Smooth muscle cell of the brain vasculature (primary cell): Measurements from ENCODE around the gene MXI1.

Experiments used
- DNase-seq: peaks from one replicate; pipeline ENCODE4 v3.0.0-alpha.2; 2012; ENCODE audit warnings: low read depth, low spot score

The MXI1 gene

GRCh38 chr10:110274647-110275046 is 67.2 kb downstream of the MXI1 start:
- DNase-seq: no peak

- no peak for DNase-seq
Observed at GRCh38 chr10:110275128-110275729, 67.8 kb downstream of the MXI1 start.

- DNase-seq: no peak
Observed at GRCh38 chr10:110276603-110277002, 69.2 kb downstream of the MXI1 start.

DNA sequence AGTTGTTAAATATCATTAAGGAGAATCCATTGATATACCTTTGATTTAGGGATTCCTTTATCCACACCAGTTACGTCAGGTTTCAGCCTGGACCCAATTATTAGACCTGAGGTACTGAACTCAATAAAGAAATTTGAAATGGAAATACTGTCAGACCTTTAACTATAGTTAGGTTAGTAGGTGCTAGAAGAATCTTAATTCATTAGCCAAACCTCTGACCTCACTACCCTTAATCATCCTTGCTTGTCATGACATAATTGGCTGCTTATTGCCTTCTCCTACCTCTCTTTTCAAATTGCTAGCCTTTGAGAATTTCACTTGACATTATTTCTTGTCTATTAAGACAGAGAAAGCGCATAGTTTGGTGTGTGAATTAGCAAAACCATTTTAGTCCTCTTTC is 70.2 kb downstream of the MXI1 start:
- DNase-seq: no peak

DNA sequence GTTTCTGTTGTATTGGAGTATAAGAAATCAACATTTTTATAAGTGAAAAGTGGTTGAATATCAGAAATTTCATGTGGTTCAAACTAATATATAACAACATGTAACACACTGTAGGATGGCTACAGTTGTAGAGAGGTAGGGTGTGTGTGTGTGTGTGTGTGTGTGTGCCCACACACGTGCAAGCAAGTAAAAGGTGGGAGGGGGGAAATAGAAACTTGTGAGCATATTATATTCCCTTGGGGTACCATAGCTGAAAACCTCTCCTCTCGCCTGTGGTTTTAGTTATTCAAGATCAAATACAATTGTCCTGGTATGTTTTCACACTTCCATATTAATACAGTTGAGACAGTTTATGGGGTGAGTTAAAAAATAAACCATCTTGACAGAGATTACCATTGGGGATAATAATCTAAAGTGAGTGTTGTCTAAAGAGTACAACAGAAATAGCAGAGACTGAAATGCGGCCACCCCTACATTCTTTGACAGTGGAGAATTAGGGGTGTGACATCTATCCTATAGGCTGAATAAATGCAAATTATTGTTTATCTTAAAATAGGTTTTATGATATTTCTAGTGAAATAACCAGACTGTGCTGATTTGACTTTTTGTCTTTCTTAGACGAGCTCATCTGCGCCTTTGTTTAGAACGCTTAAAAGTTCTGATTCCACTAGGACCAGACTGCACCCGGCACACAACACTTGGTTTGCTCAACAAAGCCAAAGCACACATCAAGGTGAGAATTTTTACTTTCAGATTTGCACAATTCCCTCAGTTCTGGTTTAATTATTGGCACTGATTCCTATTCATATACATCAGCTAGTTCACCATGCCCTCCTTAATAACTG is 71.4 kb downstream of the MXI1 start:
- DNase-seq: no peak

- DNase-seq: no peak
Observed at GRCh38 chr10:110279407-110279986, 72.1 kb downstream of the MXI1 start.

DNA sequence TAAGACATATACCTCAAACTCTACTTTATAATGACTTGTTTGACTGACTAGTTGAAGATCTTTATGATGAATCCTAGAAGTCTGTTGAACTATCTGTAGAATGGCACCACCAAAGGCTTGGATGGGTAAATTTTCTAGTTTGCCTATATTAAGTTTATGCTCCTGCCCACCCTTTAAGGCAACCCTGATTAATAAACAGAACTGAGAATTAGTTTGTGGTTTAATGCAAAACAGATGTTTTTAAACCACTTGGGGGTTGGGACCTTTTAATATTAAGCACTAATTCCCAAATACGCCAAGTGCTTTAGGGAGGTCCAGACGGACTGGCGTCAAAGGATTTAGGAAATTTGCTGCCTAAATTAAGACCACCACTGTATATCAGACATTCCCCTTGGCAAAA is 76.9 kb downstream of the MXI1 start:
- DNase-seq: no peak

GRCh38 chr10:110285501-110285900 is 78.1 kb downstream of the MXI1 start:
- DNase-seq: no peak

GRCh38 chr10:110286841-110287240 is 79.4 kb downstream of the MXI1 start:
- no peak for DNase-seq

DNA sequence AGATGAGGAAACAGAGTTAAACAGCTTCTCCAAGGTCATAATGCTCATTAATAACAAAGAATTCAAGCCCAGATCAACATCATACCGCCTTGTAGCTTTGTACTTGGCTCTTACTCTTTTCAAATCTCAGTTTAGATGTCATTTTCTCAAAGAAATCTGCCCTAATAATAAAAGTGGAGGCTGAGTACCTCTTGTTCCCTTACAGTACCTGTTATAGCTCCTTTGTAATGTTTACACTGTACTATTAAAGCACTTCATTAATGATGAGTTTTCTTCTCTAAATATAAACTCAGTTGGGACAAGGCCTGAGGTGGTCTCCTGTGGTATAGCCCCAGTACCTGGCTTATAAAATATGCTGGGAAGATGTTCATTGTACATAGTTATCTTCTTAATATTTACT is 89.6 kb downstream of the MXI1 start:
- no peak for DNase-seq

GRCh38 chr10:110300486-110300986 is 93.1 kb downstream of the MXI1 start:
- DNase-seq: no peak

GRCh38 chr10:110303681-110304080 is 96.3 kb downstream of the MXI1 start:
- DNase-seq: no peak

GRCh38 chr10:110304394-110304779 is 97.0 kb downstream of the MXI1 start:
- DNase-seq: no peak

DNA sequence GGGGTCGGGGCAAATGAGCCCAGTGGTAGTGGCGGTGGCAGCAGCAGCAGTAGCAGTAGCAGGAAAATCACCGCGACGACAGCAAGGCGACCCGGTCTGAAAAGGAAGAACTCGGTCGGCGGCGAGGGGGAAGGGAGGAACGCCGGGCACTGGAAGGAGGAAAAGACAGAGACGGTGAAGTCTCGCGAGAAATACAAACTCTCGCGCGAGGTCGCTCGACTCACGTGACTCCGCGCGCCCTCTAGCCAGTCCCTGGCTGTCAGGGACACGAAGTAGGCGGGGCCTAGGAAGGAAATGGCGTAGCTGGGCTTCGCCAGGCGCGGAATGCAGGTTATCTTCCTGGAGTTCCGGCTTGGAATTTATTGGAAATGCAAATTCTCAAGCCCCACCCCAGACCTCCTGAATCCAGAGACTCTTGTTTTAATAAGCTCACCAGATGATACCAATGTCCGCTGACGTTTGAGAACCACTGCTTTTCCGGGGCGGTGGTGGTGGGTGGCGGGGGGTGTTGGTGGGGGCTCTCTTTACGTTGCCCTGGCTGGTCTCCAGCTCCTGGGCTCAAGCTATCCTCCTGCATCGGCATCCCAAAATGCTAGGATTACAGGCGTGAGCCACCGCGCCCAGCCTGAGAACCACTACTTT is 97.5 kb downstream of the MXI1 start, which contains the start of gene SMNDC1:
Gene SMNDC1, minus strand, starts transcription at position 141 of the 642 bp plus-strand sequence. CDS start 1,333 bp downstream, outside the sequence.
- peak; percentile 94 for DNase-seq

- no peak for DNase-seq
Observed at GRCh38 chr10:110305767-110306451, 98.5 kb downstream of the MXI1 start.

DNA sequence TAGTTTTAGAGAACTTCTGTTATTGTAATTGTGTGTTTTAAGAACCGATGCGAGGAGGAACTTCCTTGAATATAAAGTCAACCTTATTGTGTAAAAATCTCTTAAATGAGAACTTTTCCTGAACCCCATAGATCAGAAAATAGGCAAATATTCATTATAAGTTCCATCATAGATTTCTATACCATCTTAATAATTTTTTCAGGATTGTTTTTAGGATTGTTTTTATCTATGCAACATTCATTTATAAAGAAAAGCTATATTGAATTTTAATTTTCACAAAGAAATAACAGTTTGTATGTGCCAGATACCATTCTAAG is 99.0 kb downstream of the MXI1 start:
- DNase-seq: no peak

GRCh38 chr10:110307805-110308204 is 100.4 kb downstream of the MXI1 start:
- no peak for DNase-seq

DNA sequence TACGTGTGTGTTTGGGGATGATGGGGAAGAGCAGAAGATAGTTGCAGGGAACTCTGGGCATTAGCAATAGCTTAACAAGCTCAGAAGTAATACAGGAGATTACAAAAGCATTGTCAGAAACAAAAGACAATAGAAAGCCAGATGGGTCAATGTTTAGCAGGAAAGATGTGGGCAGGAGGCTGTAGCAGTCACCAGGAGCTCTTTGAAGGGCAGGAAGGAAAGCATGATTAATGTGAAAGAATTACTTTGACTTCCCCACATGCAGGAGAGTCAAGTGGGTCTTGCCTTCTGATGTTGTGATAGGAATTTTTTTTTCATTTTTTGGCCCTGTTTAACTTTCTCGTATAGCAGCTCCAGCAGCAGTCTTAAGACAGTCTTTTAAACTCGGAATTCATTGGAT is 103.3 kb downstream of the MXI1 start:
- no peak for DNase-seq

DNA sequence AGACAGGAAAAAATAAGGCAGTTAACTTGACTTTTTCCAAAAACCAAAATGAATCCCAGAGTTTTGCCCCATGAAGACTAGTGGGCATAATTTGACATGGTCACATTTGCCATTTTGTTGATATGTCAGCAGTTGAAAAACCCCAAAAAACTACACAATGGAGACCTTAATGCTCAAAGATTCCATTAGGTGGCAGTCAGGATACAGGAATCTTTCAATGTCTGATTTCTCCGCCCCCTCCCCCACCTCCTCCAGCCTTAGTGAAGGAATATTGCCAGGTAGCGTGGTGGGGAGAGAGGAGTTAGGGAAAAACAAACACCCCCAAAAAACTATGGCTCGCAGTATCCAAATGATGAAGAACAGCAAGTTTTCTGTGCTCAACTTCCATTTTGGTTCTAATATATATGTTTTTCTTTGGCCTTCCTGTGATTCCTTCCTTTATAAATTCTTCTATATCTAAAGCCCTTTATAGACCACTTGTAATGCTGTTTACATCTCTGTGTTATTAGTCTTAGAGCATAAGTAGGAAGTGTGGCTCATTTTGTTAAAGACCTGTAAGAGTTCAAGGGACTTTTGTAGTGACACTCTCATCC is 104.0 kb downstream of the MXI1 start:
- no peak for DNase-seq

GRCh38 chr10:110312206-110312605 is 104.8 kb downstream of the MXI1 start:
- no peak for DNase-seq

- DNase-seq: no peak
Observed at GRCh38 chr10:110313674-110314073, 106.3 kb downstream of the MXI1 start.
